HG03460 (cell line): ENCODE measurements around the gene SPOCD1.

Experiments
- ATAC-seq: cut with Tn5 transposase; IDR thresholded peaks from one replicate; pipeline ENCODE4 v1.9.1; 2021; ENCODE audit not compliant: unreplicated experiment

SPOCD1 gene

GRCh38 chr1:31757989-31758388, 57.8 kb downstream of the SPOCD1 start:
- no peak for ATAC-seq

GRCh38 chr1:31757204-31757679, 58.6 kb downstream of the SPOCD1 start:
- no peak for ATAC-seq

- no peak for ATAC-seq
Observed at GRCh38 chr1:31756578-31756977, 59.2 kb downstream of the SPOCD1 start.

GRCh38 chr1:31755850-31756492, 59.9 kb downstream of the SPOCD1 start:
- ATAC-seq: no peak

GRCh38 chr1:31755197-31755611, 60.6 kb downstream of the SPOCD1 start:
- no peak for ATAC-seq

GRCh38 chr1:31754397-31754796, 61.4 kb downstream of the SPOCD1 start:
- no peak for ATAC-seq

- ATAC-seq: no peak
Observed at GRCh38 chr1:31753707-31754349, 62.0 kb downstream of the SPOCD1 start.

- ATAC-seq: no peak
Observed at GRCh38 chr1:31752952-31753475, 62.8 kb downstream of the SPOCD1 start.

- ATAC-seq: no peak
Observed at GRCh38 chr1:31752258-31752657, 63.6 kb downstream of the SPOCD1 start.

GRCh38 chr1:31751822-31752241, 64.0 kb downstream of the SPOCD1 start:
- no peak for ATAC-seq

GRCh38 chr1:31750858-31751510, 64.8 kb downstream of the SPOCD1 start:
- ATAC-seq: no peak

GRCh38 chr1:31749785-31750735, 65.8 kb downstream of the SPOCD1 start:
- ATAC-seq: no peak

- ATAC-seq: no peak
Observed at GRCh38 chr1:31748365-31748764, 67.5 kb downstream of the SPOCD1 start.

- ATAC-seq: no peak
Observed at GRCh38 chr1:31747304-31747703, 68.5 kb downstream of the SPOCD1 start.

GRCh38 chr1:31746687-31747086, 69.1 kb downstream of the SPOCD1 start:
- ATAC-seq: no peak

GRCh38 chr1:31745946-31746670, 69.7 kb downstream of the SPOCD1 start:
- ATAC-seq: no peak

GRCh38 chr1:31745096-31745945, 70.5 kb downstream of the SPOCD1 start:
- ATAC-seq: no peak

GRCh38 chr1:31744165-31744888, 71.5 kb downstream of the SPOCD1 start:
- ATAC-seq: peak; percentile 53
